Dendritic cell treated with granulocyte-macrophage colony-stimulating factor and Interleukin-4, amounts not matched to agents 40 ng/mL and 50 ng/mL, for 4 days (primary cell): ENCODE measurements around the gene RGS10.
"Not testable (repeated sequence)": the region's sequence is repeated elsewhere in the genome, so short reads cannot be mapped to it uniquely, and the experiment has no call there.

Experiments used
- H3K27ac Mint-ChIP-seq: one replicate; pipeline ENCODE4 v1.8.0; 2022; ENCODE audit warnings: mild to moderate bottlenecking, mixed read lengths
- H3K27me3 Mint-ChIP-seq: one replicate; pipeline ENCODE4 v1.8.0; 2022; ENCODE audit warnings: mild to moderate bottlenecking, mixed read lengths
- H3K36me3 Mint-ChIP-seq: one replicate; pipeline ENCODE4 v1.8.0; 2022; ENCODE audit warnings: low read depth, mixed read lengths
- H3K4me1 Mint-ChIP-seq: one replicate; pipeline ENCODE4 v1.8.0; 2022; ENCODE audit warnings: low read depth, mixed read lengths
- H3K4me3 Mint-ChIP-seq: one replicate; pipeline ENCODE4 v1.8.0; 2022; ENCODE audit warnings: mild to moderate bottlenecking, moderate library complexity, mixed read lengths
- H3K9me3 Mint-ChIP-seq: one replicate; pipeline ENCODE4 v1.8.0; 2022; ENCODE audit warnings: mixed read lengths
- intact Hi-C: fragments of 100-400 bp; cut with micrococcal nuclease; formaldehyde crosslinking; loops from one replicate; pipeline ENCODE4 v1.15.0; 2022

The RGS10 gene

DNA sequence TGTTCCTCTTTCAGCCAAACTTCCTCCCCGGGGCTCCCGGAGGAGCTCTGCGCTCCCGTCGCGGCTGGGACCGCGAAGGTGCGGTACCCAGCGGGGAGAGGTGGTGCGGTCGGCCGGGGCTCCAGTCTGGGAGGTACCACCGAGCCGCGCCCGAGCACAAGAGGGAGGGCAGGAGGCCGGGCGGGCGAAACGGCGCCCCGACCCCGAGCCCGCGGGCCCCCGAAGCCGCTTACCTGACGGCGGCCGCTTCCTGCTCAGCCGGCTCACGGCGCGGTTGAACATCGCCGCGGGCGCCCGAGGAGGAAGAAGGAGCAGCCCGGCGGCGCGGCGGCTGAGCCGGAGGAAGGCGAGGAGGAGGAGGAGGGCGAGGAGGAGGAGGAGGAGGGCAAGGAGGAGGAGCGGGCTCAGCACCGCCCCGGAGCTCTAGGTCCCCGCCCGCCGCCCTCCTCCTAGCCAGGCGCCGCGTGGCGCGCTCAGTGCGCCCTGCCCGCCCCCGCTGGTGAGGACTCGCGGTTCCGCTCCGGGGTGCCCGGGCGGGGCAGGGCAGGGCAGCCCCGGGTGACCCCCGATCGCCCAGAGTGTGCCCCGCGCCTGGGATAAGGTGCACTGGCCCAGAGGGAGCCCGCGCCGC is at the start of gene RGS10:
RGS10 (minus strand) TSS at position 363 of the 631 bp plus-strand sequence; CDS start at position 282, 81 bp downstream.
- Mint-ChIP-seq H3K36me3 (peaks cover 29% of the 10 kb centered on the region), H3K27me3 (peaks cover 16% of the 10 kb centered on the region), H3K4me3 (peak within 1 kb of the TSS; percentile 89), H3K9me3 (no peaks in the 10 kb centered on the region), H3K27ac (peak within 1 kb of the TSS; percentile 89), H3K4me1 (peaks cover 54% of the 10 kb centered on the region)
- intact Hi-C loops, result loop anchor here (1.0 kb wide), 2 partner anchors 25 to 55 kb away; no protein-coding TSS in a partner anchor

DNA sequence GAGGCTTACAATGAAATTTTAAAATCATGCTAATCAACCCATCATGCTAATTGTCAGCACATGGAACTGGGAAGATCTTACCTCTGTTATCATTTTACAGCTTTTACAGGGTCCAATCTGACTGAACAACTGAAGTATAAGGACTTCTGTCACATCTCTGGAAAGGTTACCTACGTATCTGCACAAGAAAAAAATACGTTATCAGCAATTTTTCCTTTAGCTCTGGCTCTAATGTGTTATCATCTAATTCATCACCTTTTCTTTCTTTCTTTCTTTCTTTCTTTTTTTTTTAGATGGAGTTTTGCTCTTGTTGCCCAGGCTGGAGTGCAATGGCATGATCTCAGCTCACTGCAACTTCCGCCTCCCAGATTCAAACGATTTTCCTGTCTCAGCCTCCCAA is 45.6 kb upstream of the RGS10 start:
- intact Hi-C loops, result loop anchor here (10.0 kb wide), 1 partner anchor 533 kb away; no protein-coding TSS in a partner anchor
- H3K4me3 Mint-ChIP-seq, result no peak overlapping the region
- H3K36me3 Mint-ChIP-seq, result peaks cover 30% of the 10 kb centered on the region
- peaks cover 14% of the 10 kb centered on the region for H3K4me1 Mint-ChIP-seq
- H3K27ac Mint-ChIP-seq, result no peak overlapping the region
- H3K9me3 Mint-ChIP-seq, result no peaks in the 10 kb centered on the region
- no peaks in the 10 kb centered on the region for H3K27me3 Mint-ChIP-seq

DNA sequence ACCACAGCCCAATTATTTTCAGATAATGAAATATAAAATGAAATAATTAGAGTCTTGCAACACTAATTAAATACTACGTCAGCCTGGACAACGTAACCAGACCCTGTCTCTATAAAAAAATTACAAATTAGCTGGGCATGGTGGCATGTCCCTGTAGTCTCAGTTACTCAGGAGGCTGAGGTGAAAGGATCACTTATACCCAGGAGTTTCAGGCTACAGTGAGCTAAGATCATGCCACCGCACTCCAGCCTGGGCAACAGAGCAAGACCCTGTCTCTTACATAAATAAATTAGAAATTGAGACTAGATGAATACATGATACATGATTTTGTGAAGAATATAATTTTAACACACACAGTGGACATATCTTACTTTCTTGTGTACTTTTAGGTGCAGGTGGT is 35.8 kb upstream of the RGS10 start:
- Mint-ChIP-seq H3K27ac (no peak overlapping the region), H3K9me3 (no peaks in the 10 kb centered on the region), H3K4me1 (peaks cover under 1% of the 10 kb centered on the region), H3K27me3 (no peaks in the 10 kb centered on the region), H3K36me3 (peaks cover 68% of the 10 kb centered on the region), H3K4me3 (no peak overlapping the region)
- intact Hi-C loops, result no loop called here

- Mint-ChIP-seq H3K4me3 (no peak overlapping the region), H3K4me1 (no peaks in the 10 kb centered on the region), H3K27ac (no peak overlapping the region), H3K36me3 (peaks cover 59% of the 10 kb centered on the region), H3K27me3 (no peaks in the 10 kb centered on the region), H3K9me3 (no peaks in the 10 kb centered on the region)
- intact Hi-C loops, result no loop called here
Observed at GRCh38 chr10:119575991-119576390, 33.5 kb upstream of the RGS10 start.

DNA sequence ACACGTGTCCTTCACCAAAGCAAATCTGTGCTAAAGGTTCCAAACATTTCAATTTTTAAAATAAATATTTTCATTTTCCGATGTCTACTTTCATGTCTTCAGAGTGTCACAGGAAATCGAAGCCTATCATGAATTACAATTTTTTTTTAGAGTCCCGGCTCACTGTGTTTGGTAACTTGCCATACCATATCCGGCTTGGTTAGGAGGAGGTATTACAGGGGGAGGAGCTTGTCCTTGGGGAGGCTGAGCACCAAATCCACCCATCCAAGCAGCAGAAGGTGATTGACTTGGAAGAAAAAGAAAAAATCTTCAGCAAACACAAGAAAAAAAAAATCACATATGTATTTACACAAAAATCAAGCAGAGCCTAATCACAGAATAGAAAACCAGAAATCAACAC is 33.0 kb upstream of the RGS10 start:
- Mint-ChIP-seq H3K36me3 (peaks cover 59% of the 10 kb centered on the region), H3K27ac (no peak overlapping the region), H3K4me1 (no peaks in the 10 kb centered on the region), H3K9me3 (no peaks in the 10 kb centered on the region), H3K4me3 (no peak overlapping the region), H3K27me3 (no peaks in the 10 kb centered on the region)
- intact Hi-C loops, result no loop called here

DNA sequence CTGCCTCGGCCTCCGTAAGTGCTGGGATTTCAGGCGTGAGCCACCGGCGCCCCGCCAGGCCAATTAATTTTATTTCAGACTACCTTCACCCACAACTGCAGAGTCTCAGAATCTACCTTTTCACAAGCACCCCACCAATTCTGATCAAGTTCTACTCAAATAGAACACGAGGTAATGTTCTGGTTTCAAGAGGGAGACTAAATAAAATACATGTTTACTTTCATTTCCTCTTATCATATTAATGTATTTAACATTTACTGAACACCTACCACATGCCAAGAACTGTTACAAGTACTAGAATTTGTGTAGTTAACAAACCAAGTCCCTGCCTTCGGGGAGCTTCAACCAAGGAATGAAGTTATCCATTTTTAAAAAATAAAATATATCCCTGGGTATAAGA is 25.5 kb upstream of the RGS10 start:
- intact Hi-C loops, result no loop called here
- Mint-ChIP-seq H3K4me3 (no peak overlapping the region), H3K27ac (no peak overlapping the region)

DNA sequence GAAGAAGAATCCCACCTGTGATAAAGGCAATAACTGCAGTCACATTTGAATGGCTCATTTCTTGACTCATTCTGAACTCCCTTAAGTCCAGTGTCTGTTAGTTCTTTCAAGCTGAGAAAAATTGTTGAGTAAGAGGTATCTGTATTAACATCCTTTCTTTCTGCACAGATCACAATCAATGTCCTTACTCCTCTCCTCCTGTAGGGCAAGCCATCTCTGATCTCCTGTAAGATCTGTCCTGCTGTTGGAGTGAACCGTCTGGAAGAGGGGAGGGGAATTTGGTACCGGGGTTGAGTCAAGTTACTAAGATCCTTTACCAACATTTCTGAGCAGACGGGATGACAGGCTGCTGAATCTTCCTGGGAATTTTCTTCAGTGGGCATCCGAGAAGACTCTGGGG is 19.6 kb upstream of the RGS10 start:
- Mint-ChIP-seq H3K4me1 (peaks cover 5% of the 10 kb centered on the region), H3K4me3 (no peak overlapping the region), H3K27me3 (peaks cover 3% of the 10 kb centered on the region), H3K9me3 (no peaks in the 10 kb centered on the region), H3K36me3 (no peaks in the 10 kb centered on the region), H3K27ac (no peak overlapping the region)
- intact Hi-C loops, result no loop called here

More for the DNA sequence above, 25.5 kb upstream of the RGS10 start:
- Mint-ChIP-seq H3K4me1 (peaks cover 5% of the 10 kb centered on the region), H3K27me3 (no peaks in the 10 kb centered on the region), H3K9me3 (no peaks in the 10 kb centered on the region), H3K36me3 (peaks cover 11% of the 10 kb centered on the region)

- intact Hi-C loops, result not testable (repeated sequence)
Observed at GRCh38 chr10:119559511-119559910, 17.0 kb upstream of the RGS10 start.

GRCh38 chr10:119556081-119556480 is 13.6 kb upstream of the RGS10 start:
- H3K4me3 Mint-ChIP-seq, H3K27me3 Mint-ChIP-seq, intact Hi-C loops, H3K4me1 Mint-ChIP-seq, H3K27ac Mint-ChIP-seq, H3K36me3 Mint-ChIP-seq, H3K9me3 Mint-ChIP-seq: not testable (repeated sequence)

More at GRCh38 chr10:119559511-119559910, 17.0 kb upstream of the RGS10 start:
- not testable (repeated sequence) for H3K36me3 Mint-ChIP-seq, H3K4me3 Mint-ChIP-seq, H3K27me3 Mint-ChIP-seq, H3K27ac Mint-ChIP-seq, H3K4me1 Mint-ChIP-seq, H3K9me3 Mint-ChIP-seq

DNA sequence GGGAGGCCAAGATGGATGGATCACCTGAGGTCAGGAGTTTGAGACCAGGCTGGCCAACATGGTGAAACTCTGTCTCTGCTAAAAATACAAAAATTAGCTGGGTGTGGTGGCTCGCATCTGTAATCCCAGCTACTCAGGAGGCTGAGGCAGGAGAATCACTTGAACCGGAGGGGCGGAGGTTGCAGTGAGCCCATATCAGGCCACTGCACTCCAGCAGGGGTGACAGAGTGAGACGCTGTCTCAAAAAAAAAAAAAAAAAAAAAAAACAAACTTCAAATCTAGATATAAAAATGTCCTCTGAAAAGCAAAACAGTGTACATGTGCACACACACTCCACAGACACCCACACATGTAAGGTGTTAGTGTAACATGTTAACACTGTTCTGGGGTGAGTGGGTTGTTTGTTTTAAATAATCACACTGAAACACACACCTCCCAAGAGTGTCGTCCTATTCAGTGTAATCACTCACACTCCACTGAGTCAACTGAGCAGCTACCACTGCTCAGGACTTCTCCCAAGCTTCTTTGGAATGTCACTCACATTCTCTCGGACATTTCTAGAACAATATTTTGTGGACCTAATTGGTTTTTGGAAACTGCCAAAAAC is 12.8 kb upstream of the RGS10 start:
- no peak overlapping the region for H3K27ac Mint-ChIP-seq
- no peaks in the 10 kb centered on the region for H3K9me3 Mint-ChIP-seq
- H3K4me1 Mint-ChIP-seq, result peaks cover 11% of the 10 kb centered on the region
- peaks cover 9% of the 10 kb centered on the region for H3K27me3 Mint-ChIP-seq
- H3K36me3 Mint-ChIP-seq, result no peaks in the 10 kb centered on the region
- intact Hi-C loops, result no loop called here
- H3K4me3 Mint-ChIP-seq, result no peak overlapping the region

GRCh38 chr10:119550827-119551226 is 8.3 kb upstream of the RGS10 start:
- Mint-ChIP-seq H3K27ac (peak overlapping the region; percentile 45), H3K4me3 (no peak overlapping the region), H3K4me1 (peaks cover 25% of the 10 kb centered on the region), H3K9me3 (no peaks in the 10 kb centered on the region), H3K27me3 (peaks cover 18% of the 10 kb centered on the region), H3K36me3 (no peaks in the 10 kb centered on the region)
- intact Hi-C loops, result no loop called here

GRCh38 chr10:119549247-119549999 is 6.9 kb upstream of the RGS10 start:
- intact Hi-C loops, result no loop called here
- peak overlapping the region; percentile 53 for H3K27ac Mint-ChIP-seq
- no peaks in the 10 kb centered on the region for H3K9me3 Mint-ChIP-seq
- H3K4me3 Mint-ChIP-seq, result no peak overlapping the region
- H3K27me3 Mint-ChIP-seq, result peaks cover 26% of the 10 kb centered on the region
- peaks cover 25% of the 10 kb centered on the region for H3K4me1 Mint-ChIP-seq
- H3K36me3 Mint-ChIP-seq, result no peaks in the 10 kb centered on the region

- Mint-ChIP-seq H3K36me3 (peaks cover 10% of the 10 kb centered on the region), H3K27ac (no peak overlapping the region), H3K27me3 (peaks cover 25% of the 10 kb centered on the region), H3K4me3 (no peak overlapping the region), H3K4me1 (peaks cover 35% of the 10 kb centered on the region), H3K9me3 (no peaks in the 10 kb centered on the region)
- intact Hi-C loops, result no loop called here
Observed at GRCh38 chr10:119546009-119546408, 3.5 kb upstream of the RGS10 start.

DNA sequence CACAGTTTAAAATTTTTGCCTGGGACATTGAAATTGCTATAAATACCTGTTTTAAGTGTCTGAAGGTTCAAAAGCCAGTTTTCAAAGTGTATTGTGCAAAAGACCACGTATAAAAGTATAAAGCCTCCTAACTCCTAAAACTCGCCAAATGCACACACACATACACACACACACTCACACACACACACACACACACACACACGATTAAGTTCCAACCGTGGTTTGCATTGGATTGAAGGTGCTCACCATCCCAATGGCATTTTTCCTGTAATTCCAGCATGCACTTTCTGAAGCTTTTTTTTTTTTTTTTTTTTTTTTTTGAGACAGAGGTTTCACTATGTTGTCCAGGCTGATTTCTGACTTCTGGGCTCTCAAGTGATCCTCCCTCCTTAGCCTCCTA is 2.8 kb upstream of the RGS10 start:
- H3K4me3 Mint-ChIP-seq, result no peak overlapping the region
- peaks cover 12% of the 10 kb centered on the region for H3K36me3 Mint-ChIP-seq
- H3K27ac Mint-ChIP-seq, result no peak overlapping the region
- H3K4me1 Mint-ChIP-seq, result peaks cover 40% of the 10 kb centered on the region
- intact Hi-C loops, result no loop called here
- H3K27me3 Mint-ChIP-seq, result peaks cover 25% of the 10 kb centered on the region
- no peaks in the 10 kb centered on the region for H3K9me3 Mint-ChIP-seq
